Measurements from ENCODE around the gene SLC39A10.

GRCh38 chr2:195658541-195658890 is 1.5 kb downstream of the SLC39A10 start:
- TF ChIP-seq JUN (CRISPR knock-in tag; IDR thresholded peaks at IDR 0.05), result no peak
- TF ChIP-seq TP53 (CRISPR knock-in tag; IDR thresholded peaks at IDR 0.05), result no peak
- TF ChIP-seq NFYB (CRISPR knock-in tag; conservative IDR thresholded peaks at IDR 0.05; ENCODE audit: low read depth), result no peak
- no peak for TF ChIP-seq SMAD4 (CRISPR knock-in tag; IDR thresholded peaks at IDR 0.05)
- TF ChIP-seq GABPB1 (CRISPR knock-in tag; IDR thresholded peaks at IDR 0.05), result no peak
- TF ChIP-seq CTCF (IDR thresholded peaks at IDR 0.05), result no peak
- no peak for TF ChIP-seq ETV6 (CRISPR knock-in tag; IDR thresholded peaks at IDR 0.05)
- no peak for TF ChIP-seq SP1 (CRISPR knock-in tag; conservative IDR thresholded peaks at IDR 0.05)
- TF ChIP-seq ELF4 (CRISPR knock-in tag; IDR thresholded peaks at IDR 0.05; ENCODE audit: low read depth), result no peak
